GM13977 (cell line): ENCODE data around the gene OR2J3.
"Not testable (repeated sequence)": the region's sequence is repeated elsewhere in the genome, so short reads cannot be mapped to it uniquely, and the experiment has no call there.

Experiments used
- DNase-seq: peaks from one replicate; pipeline ENCODE4 v3.0.0; 2012; ENCODE audit warnings: low spot score
- in situ Hi-C: fragments of 300-500 bp; cut with MboI; formaldehyde crosslinking; loops from one replicate; pipeline ENCODE4 v1.12.0; 2022; ENCODE audit warnings: low sequenced_read_pairs, low pct_unique_long_range_greater_than_20kb, mixed read lengths, inconsistent platforms; ENCODE audit not compliant: unreplicated experiment
- TF ChIP-seq, protein P1 (sequence below): IDR thresholded peaks from 2 replicates; pipeline ENCODE4 v1.5.1; 2012; ENCODE audit warnings: mild to moderate bottlenecking, control low read depth; ENCODE audit not compliant: insufficient read depth; ENCODE audit errors: extremely low read depth, missing control alignments

The OR2J3 gene

DNA sequence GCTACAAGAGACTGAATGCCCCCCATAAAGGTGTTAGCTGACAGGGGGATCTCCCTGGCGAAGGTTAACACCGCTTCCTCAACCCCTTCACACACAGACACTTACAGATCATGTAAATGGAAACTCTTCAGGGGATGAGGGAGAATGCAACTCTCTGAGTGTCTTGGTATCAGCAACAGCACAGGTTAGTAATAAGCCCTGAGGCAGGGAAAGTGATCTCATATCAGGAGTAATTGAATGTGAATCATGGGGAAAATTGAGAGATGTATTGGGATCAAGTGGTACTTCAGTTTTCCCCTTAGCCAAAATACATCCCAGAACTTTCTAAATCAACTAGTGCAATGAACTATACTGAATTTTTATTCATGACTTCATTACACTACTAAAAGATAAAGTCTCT, 23.8 kb downstream of the OR2J3 start:
- in situ Hi-C loops, result no loop called here
- DNase-seq, result no peak
- TF ChIP-seq, protein P1, sequence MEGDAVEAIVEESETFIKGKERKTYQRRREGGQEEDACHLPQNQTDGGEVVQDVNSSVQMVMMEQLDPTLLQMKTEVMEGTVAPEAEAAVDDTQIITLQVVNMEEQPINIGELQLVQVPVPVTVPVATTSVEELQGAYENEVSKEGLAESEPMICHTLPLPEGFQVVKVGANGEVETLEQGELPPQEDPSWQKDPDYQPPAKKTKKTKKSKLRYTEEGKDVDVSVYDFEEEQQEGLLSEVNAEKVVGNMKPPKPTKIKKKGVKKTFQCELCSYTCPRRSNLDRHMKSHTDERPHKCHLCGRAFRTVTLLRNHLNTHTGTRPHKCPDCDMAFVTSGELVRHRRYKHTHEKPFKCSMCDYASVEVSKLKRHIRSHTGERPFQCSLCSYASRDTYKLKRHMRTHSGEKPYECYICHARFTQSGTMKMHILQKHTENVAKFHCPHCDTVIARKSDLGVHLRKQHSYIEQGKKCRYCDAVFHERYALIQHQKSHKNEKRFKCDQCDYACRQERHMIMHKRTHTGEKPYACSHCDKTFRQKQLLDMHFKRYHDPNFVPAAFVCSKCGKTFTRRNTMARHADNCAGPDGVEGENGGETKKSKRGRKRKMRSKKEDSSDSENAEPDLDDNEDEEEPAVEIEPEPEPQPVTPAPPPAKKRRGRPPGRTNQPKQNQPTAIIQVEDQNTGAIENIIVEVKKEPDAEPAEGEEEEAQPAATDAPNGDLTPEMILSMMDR, result no peak

DNA sequence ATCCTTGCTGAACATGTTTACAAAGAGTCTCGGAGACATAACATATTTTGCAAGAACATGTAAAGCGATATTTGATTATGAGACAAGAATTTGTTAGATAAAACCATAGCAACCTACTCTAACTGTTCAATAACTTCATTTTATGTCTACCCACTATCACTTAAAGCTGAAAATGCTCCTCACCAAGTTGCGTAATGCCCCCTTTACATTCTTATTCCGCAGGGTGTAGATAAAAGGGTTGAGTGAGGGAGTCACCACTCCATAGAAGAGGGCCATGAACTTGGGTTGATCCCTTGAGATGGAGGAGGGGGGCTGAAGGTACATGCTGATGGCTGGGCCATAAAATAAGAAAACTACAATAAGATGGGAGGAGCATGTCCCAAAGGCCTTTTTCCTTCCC, 29.9 kb downstream of the OR2J3 start:
- TF ChIP-seq, protein P1, result no peak
- DNase-seq, result no peak
- in situ Hi-C loops, result no loop called here

DNA sequence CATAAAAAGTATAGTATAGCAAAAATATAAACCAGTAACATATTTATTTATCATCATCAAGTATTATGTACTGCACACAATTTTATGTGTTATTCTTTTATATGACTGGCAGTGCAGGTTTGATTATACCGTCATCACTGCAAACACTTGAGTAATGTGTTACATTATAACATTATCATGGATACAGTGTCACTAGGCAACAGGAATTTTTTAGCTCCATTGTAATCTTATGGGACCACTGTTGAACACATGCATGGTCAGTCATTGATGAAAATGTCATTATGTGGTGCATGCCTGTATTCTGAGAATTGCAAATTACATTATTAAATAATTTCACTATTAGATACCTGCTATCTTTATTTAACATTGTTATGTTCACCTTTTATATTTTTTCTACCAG, 33.7 kb downstream of the OR2J3 start:
- TF ChIP-seq, protein P1, result no peak
- DNase-seq, result no peak
- in situ Hi-C loops, result no loop called here

DNA sequence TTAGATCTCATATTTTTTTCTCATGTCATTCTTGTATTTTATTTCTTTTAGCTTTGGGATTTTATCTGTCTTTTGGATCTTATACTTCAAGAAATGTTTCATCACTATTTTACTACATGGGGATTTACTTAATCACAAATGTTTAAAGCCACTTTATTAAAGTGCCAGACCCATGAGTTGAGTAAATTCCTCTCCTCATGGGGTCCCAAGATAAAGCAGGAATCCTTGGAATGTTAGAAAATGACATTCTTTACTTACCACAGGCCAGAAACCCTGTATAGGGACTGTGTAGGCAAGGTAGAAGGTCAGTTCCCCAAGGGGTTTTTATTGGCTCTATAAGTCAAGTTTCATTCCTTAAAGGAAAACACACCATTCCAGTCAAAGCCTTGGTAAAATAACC, 34.5 kb downstream of the OR2J3 start:
- no peak for DNase-seq
- in situ Hi-C loops, result no loop called here
- TF ChIP-seq, protein P1, result no peak

DNA sequence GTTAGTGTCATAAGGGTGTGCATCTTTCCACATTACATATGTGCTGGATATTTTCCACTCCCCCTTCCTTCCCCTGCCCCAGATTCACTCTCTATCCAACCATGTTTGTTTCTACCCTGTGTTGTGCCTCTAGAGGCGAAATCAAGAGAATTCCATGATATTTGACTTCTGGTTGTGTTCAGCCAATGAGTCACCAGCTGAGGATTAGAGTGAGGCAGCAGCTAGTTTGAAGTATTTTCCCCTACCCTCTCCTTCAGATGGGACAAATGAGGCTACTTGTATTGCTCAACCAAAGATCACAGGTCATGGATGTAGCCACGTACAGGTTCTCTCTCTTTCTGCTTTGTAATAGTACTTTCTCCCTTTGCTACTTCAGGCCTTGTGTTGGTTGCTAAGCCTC, 38.3 kb downstream of the OR2J3 start:
- in situ Hi-C loops, result no loop called here
- DNase-seq, result no peak
- TF ChIP-seq, protein P1, result no peak

DNA sequence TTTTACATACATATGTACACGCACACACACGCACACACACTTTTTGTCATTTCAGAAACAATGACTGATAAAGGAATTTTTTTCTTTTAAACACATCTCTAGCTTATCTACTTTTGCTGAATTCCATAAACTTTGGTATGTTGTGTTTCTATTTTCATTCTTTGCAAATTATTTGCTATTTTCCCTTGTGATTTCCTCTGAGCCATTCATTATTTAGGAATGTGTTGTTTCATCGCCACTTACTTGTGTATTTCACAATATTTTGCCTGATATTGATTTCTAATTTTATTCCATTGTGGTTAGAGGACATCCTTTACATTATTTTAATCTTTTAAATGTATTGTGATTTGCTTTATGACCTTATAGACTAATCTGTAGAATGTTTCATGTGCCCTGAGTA, 39.2 kb downstream of the OR2J3 start:
- TF ChIP-seq, protein P1, result no peak
- no peak for DNase-seq
- in situ Hi-C loops, result no loop called here

DNA sequence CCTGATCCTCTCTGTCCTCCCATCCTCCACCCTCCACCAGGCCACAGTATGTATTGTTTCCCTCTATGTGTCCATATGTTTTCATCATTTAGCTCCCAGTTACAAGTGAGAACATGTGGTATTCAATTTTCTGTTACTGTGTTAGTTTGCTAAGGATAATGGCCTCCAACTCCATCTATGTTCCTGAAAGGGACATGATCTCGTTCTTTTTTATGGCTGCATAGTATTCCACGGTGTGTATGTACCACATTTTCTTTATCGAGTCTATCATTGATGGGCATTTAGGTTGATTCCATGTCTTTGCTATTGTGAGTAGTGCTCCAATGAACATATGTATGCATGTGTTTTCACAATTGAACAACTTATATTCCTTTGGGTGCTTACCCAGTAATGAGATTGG, 41.6 kb downstream of the OR2J3 start:
- in situ Hi-C loops, DNase-seq: not testable (repeated sequence)

DNA sequence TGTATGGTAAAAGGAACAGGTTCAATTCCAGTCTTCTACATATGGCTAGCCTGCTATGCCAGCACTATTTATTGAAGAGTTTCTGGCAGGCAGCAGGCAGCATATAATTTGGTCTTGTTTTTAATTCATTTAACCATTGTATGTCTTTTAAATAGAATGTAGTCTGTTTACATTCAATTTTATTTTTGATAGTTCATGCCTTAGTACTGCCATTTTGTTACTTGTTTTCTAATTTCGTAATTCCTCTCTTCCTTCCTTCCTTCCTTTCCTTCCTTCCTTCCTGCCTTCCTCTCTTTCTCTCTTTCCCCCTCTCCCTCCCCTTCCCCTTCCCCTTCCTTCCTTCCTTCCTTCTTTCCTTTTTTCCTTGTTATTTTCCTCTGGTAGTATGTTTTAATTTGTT, 45.2 kb downstream of the OR2J3 start:
- in situ Hi-C loops, result no loop called here
- TF ChIP-seq, protein P1, result no peak
- DNase-seq, result no peak

DNA sequence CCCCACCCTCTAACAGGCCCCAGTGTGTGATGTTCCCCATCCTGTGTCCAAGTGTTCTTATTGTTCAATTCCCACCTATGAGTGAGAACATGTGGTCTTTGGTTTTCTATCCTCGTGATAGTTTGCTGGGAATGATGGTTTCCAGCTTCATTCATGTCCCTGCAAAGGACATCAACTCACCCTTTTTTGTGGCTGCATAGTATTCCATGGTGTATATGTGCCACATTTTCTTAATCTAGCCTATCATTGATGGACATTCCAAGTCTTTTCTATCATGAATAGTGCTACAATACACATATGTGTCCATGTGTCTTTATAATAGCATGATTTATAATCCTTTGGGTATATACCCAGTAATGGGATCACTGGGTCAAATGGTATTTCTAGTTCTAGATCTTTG, 47.3 kb downstream of the OR2J3 start:
- DNase-seq, in situ Hi-C loops: not testable (repeated sequence)

DNA sequence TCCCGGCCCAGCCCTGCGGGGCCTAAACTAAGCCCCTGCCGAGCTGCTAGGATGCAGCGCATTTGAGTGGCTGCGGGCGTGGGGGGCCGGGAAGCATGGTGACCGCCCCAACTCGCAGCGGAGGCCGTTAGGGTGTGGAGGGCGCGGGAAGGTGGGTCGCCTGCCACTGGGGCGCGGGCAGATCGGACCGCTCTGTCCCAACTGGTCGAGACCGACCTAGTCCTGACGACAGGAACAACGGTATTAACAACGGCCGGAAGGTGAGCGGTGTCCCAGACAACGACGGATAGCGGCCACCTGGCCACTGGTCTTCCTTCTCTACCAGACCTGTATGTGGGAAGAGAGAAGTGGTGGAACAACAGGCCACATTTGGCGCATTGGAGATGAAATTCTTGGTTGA, 52.1 kb downstream of the OR2J3 start:
- DNase-seq, in situ Hi-C loops: not testable (repeated sequence)
